NCI-H187 (cell line): ENCODE results near the gene NR1I3.

Source experiments
- DNase-seq, 2 experiments: peaks; one replicate each; lab custom pipeline; 2025; lab: John Stamatoyannopoulos, UW

Gene NR1I3

DNA sequence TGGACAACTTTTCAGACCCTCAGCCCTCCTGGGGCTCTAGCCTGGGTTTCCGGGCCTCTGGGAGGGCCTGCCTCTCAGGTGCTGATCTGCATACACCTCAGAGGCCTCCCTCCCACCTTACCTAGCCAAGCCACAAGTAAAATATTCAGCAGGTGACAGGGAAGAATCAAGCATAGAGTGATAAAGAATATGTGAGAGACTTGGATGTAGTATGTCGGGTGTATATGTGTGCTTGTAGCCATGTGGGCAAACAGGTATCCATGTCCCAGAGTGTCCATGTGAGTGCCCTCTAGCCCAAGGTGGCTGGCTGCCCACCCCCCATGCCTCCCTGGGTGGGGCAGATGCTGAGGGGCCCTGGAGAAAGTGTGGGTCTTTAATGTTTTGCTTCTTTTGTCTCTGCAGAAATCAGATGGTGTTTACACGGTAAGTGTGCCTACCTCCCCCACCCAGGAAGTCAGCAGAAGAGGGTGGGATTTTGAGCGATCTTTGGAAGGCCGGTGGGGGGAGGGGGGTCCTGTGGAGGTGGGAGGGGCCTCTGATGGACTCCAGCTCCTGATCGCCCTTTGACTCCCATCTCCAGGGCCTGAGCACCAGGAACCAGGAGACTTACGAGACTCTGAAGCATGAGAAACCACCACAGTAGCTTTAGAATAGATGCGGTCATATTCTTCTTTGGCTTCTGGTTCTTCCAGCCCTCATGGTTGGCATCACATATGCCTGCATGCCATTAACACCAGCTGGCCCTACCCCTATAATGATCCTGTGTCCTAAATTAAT is 19.5 kb downstream of the NR1I3 start:
- no peak for DNase-seq

DNA sequence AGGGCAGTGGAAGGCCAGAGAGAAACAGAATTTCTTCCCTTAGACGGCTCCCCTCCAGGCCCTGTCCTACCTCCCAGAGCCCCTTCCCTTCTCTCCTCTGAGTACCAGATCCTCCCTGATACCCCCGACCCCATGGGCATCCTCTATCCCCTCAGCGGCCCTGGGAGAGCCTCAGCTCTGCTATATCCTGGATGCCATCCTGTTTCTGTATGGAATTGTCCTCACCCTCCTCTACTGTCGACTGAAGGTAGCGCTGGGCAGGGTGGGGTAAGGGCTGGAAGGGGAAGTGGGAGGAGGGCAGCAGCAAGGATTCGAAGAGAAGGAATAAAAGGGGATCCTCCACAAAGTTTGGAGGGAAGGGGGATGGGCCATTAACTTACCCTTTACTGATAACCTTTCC is 20.2 kb downstream of the NR1I3 start:
- no peak for DNase-seq

DNA sequence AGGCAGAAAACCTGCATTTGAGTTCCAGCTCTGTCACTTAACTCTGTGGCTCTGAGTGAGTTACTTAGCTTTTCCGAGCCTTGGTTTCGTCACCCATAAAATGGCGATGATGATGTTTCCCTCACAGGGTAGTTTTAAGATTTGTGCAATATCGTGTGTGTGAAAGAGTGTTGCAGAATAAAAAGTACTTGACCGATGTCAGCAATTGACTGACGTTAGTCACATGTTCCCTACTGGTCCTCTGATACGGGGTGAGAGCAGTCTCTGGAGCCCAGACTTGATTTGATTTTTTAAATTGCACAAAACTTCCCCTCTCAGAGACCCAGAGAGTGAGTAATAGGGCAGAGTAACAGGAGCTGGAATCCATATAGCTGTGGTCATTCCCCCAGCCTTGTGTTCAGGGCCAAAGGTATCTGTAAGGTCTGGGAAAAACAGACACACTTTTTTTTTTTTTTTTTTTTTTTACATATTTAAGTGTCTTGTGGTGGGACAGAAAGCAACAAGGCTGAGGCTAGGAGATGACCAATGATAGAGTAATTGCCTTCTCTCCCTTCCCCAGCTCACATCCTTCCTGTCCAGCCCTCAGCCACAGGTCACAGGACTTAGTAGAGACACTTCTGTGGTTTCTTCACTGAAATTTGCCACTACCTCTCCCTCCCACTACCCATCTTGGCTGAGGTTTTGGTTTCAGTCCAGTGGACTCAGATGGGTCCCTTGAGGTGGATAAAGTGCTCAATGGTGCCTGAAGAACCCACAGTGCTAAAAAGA is 20.9 kb downstream of the NR1I3 start:
- DNase-seq: no peak

DNA sequence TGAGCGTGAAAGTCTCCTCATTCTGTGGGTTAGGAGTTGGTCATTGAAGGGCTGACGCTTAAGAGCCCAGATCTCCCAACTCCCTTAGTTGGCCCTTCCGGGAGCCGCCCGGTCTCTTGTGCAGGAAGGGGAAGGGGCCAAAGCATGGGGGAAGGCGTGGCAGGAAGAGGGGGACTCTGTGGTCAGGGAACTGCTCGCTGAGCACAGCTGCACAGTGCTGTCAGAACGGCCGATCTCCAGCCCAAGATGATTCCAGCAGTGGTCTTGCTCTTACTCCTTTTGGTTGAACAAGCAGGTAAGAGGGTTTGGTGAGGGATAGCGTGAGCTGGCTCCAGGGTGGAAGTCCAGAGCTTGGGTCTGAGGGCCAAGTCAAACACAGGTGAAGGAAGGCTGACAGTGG is 22.9 kb downstream of the NR1I3 start, which contains the start of gene FCER1G:
TSS of gene FCER1G (plus strand) at position 220 of the 400 bp plus-strand sequence. CDS start at position 247, 27 bp downstream.
- no peak for DNase-seq

DNA sequence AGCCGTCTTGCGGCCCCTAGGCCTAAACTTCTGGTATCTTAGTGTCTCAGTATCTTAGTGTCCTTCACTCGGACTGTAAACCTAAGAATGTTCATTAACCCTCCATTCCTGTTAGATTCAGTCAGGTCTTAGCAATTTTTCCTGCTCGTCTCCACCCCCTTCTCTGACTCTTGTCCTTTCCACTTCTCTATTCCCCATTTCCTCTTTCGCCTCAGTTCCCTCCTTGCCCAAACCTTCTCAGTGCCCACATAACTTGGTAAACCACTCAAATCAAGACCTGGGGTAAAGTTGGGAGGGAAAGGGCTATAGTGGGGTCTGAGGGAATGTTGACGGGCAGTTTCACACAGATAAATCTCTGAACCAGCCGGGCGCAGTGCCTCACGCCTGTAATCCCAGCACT is 23.6 kb downstream of the NR1I3 start:
- no peak for DNase-seq

DNA sequence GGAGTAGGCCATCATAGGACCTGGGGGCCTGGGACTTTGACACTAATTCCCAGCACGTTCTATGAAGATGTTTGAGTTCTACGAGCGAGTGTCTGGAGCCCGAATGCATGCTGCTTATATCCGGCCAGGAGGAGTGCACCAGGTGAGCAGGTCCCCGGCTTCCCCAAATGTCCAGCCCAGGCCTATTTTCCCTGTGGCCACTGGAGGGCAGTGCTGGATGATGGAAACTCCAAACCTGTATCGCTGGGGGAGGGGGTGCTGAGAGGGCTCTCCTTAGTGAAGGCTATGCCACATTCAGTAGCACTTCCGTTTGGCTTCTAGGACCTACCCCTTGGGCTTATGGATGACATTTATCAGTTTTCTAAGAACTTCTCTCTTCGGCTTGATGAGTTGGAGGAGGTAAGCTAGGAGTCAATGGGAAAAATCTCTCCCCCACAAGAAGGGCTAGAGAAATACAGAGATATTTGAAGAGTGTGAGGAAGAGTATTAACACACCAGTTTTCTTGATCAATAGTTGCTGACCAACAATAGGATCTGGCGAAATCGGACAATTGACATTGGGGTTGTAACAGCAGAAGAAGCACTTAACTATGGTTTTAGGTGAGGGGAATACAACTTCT is 28.1 kb downstream of the NR1I3 start:
- DNase-seq: peak; percentile 43 to 77

DNA sequence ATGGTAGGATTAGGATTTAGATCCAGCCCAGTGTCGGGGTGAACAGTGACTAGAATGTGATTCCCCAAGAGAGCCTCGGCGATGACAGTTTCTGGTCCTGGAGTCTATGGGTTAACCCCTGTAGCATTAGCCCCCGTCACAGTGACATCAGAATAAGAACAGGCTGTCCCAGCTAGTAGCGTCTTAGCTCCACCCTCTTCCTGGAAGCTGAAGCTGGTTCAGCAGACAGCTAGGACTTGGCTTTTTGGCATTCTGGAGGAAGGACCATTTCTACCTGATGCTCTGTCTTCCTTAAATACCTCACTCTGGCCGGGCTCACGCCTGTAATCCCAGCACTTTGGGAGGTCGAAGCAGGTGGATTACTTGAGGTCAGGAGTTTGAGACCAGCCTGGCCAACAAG is 30.8 kb downstream of the NR1I3 start:
- DNase-seq: no peak

DNA sequence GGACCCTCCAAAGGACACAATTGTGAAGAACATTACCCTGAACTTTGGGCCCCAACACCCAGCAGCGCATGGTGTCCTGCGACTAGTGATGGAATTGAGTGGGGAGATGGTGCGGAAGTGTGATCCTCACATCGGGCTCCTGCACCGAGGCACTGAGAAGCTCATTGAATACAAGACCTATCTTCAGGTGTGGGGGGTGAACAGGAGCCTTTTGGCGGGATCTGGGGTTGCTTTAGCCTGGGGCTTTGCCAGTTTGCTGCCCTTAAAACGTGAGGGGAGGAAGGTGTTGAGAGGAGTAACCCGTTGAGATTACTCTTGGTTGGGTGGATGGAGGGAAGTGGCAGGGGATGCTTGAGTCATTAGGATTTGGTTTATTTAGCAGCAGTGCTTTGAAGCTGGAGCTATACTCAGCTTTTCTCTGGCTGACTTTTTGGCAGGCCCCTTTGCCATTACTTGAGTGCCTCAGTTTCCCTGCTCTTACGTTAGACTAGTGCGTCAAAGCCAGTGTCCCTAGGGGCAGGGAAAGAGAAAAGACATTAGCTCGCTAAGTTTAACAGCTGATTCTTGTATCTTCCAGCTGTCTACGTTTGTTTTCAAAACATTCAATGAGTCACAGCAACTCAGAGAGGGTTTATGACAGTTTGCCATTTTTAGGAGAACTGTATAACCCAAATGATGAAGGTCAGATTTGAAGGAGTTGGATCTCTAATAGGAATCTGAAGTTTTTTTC is 31.4 kb downstream of the NR1I3 start:
- no peak for DNase-seq

DNA sequence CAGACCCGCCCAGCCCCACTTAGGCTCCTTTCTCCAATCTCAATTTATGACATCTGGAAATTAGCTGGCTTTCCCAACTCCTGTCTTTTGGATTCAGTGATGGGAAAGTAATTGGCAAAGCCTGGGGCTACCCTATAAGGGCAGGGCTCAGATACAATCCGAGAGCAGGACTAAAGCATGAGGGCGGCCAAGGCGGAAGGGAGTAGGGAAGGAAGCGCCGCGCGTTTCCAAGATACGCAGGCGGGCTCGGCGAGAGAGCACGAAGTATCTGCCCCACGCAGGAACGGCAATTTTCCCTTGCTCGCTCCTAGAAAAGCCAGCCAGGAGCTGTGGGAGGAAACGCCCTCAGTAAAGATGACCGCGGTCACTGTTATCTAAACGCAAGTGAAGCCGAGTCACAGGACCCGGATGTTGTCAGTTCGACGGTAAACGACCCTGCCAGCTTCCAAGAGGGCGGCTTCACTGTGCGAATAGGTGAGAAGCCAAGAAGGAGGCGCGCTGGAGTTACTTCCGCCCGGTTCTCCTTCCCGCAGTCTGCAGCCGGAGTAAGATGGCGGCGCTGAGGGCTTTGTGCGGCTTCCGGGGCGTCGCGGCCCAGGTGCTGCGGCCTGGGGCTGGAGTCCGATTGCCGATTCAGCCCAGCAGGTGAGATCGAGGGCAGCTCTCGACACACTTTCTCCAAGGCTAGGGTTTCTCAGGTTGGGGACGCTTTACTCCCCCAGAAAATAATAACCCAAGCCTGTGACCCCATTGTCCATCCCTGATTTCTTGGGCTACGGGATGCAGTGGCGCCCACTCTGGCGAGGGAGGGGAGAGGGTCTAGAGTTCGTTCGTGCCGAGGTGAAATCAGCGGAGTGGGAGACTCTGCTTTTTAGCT is 35.9 kb downstream of the NR1I3 start, which contains the start of gene NDUFS2:
TSS of gene NDUFS2 (plus strand) at position 532 of the 877 bp plus-strand sequence. CDS start at position 551, 19 bp downstream.
- peak; percentile 99 to 100 for DNase-seq

DNA sequence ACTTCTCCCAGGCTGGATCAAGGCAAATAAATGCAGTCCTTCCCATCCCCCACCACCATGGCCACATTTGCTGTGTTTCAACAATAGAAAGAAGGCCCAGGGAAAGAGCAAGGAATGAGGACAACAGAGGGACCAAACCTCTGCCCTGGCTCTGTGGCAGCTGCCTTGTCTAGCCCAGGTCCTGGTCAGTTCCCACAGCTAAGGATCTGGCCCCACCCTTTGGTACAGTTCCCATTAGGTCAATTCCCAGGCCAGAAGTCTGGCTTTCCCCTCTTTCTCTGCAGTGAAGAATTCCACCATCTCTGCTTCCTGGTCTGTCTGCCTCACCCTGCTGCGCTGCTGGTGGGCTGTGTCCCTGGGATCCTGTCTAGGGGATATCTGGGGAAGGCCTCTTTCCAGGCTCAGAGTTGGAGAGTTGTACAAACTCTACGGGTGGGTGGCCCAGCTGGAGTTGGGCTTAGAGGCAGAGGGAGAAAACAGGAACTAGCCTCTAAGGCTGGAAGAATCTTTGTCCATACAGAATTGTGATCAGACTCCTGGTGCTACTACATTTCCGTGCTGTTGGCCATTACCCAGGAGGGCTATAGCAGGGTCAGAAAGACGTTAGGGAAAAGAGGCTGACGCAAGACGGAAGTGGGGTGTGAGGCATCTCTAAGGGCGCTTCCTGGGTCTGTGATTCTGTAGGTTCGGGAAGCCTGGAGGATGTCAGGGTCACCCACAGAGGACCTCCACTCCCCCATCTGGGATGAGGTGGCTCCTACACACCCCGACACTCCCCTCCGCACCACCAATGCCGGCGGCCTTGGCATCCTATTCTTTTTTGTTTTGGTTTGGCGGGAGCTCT is 36.8 kb downstream of the NR1I3 start:
- DNase-seq: no peak

DNA sequence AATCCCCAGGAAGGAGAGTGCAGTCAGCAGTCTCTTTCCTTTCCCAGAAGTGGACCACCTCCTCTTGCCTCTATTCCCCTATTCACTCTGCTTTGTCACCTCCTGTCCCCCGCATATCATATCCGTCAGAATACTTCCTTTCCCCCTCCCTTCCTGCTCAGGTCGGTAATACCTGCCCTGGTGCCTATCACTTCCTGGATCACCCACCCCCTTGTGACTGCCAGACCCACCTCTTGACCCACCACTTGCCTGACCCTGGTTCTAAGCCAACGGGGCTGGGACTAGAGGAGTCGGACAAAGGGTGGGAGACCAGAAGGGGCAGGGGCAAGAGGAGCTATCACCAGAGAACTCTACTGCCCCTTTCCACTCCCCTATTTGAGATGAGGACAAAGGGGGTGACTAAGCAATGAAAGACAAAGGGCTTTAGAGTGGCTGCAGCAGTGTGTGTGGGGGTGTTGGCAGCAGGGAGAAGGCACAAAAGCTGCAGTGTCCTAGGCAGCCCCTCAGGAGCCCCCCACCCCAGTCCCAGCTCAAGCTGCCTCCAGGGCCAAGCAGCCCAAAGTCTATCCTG is 37.5 kb downstream of the NR1I3 start:
- DNase-seq: no peak

DNA sequence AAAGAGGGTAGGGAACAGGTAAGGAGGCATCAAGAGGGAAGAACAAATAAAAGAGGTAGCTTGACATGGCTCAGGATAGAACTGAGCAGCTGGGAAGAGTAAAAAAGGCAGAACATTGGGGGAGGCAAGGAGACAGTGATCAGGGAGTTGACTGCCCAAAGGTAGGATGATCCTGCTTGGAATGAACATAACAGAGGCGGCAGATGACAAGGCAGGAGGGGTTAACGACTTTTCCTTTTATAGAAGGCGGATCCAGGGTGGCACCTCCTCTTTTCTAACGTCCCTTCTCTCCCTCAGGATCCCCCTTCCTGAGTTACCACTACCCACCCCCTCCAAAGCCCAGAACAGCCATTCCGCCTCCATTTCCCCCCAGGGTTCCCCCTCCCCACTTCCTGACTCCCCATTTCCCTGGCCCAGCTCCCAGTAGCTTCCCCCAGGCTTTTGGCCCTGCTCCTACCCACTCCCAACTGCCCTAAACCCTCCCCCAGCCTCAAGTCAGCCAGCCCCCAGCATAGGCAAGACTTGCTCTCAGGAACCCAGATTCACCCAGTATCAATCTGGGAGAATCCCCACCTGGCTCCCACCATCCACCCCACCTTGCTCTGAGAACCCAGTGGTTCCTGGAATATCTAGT is 38.4 kb downstream of the NR1I3 start:
- no peak for DNase-seq

DNA sequence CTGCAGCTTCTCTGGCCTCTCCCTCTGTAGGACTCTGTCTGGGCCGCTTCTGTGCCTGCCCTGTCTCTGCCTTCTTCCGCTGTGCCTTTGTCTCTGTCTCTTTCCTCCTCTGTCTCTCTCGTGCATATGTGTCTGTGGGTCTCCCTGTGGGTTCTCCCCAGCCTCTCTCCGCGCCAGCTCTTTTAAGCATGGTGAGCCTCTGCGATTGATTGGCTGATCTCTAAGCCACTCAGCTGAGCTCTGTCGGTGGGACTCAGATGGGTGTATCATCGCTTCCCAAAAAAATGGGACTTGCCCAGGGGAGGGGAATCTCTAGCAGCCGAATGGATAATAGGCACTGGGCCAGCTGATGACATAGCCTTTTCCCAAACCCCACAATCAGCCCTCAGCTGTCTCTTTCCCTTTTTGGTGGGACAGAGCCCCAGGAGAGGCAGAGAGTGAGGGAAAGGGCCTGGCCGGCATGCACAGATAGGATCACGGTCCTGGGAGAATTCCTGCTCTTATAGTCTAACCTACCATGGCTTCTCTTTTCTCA is 39.0 kb downstream of the NR1I3 start, which contains the start of gene ADAMTS4:
TSS of gene ADAMTS4 (minus strand) at position 158 of the 535 bp plus-strand sequence. CDS start 427 bp downstream, outside the sequence.
- DNase-seq: no peak

DNA sequence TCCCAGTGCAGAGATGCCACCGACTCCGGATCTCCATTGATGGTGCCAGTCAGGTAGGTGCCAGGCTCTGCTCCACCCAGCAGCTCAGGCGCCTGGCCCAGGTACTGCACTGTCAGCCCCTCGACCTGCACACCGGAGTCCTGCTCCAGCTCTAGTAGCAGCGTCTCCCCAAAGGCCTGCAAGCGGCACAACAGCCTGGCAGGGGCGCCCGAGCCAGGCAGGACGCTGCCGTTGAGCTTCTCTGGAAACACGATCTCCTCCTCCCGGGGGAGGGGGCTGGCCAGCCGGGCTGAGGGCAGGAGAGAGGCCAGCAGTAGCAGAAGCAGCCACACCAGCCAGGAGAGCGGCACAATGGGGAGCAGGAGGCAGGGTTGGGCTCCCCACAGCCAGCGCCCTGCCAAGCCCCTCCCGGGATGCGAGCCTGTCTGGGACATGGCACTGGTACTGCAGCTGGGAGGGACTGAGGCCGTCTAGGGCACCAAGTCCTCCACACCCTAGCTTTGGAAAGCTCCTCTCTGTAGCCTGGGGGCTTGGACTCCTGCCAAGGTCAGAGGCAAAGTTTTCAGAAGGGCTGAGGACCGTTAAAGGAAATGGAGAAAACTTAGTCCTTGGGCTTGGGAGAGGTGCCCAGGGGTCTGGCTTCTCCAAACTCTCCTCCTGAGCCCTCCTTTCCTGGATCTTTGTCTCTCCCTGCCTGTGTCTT is 39.7 kb downstream of the NR1I3 start:
- DNase-seq: peak in 1 of 2 experiments; percentile 23

DNA sequence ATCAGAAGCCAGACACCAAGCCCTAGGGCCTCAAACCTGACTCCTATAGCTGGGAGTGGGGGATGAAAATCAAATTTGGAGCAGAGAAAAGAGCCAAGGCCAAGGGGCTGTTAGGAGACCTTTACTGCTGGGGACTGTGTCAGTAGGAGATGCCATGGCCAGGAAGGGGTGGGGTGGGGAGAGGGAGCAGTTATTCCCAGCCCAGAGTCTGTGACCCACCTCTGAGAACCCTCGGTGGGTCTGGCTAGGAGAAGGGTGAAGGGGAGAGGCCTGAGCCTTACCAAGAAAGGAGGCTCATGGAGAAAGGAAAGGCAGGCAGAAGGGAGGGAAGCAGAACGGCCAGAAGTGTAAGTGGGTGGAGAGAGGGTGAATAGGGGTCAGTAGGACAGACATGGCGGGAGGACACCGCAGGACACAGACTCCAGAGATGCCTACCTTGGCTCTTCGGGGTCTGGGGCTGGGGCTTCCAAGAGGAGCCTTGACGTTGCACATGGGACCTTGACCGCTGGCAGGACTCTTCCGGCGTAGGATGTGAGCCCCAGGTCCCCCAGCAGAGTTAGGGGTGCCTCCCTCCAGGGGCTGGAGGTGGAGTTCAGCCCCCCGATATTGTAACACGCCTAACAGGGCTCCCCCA is 40.3 kb downstream of the NR1I3 start:
- no peak for DNase-seq

DNA sequence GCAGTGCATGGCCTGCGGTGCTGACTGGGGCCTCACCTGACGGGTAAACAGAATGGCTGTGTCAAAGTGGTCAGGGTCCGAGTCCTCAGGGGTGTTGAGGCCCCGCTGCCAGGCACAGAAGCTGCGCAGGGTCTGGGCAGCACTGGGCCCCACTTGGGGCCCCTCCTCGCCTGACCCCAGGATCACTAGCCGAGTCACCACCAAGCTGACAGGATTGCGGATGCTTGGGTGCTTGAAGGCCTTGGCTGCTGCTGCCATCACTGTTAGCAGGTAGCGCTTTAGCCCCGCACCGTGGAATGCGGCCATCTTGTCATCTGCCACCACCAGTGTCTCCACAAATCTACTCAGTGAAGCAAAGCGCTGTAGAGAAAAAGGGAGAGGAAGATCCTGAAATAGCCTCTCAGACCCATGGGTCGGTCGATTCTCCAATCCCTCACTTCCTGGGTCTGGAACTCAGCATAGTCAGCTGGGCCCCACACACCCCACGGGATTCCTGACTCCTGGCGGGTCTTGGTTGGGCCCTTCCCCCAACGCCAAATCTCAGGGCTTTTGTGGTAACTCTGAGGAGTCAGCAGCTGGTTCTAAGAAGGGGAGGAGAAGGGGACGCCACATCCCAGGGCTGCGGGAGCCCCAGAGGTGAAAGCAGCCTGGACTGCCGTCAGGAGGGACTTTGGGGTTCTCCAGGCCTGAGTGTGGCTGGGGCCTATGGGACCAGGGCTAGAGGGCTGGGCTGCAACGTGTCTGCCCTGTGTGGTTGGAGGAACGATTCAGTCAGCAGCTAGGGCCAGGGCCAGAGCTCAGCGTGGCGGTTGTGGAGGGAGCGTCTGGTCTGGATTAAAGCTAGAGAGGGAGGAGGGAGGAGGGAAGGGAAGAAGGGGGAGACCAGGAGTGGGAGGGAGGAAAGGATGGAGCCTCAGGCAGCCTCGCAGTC is 41.2 kb downstream of the NR1I3 start:
- DNase-seq: no peak

DNA sequence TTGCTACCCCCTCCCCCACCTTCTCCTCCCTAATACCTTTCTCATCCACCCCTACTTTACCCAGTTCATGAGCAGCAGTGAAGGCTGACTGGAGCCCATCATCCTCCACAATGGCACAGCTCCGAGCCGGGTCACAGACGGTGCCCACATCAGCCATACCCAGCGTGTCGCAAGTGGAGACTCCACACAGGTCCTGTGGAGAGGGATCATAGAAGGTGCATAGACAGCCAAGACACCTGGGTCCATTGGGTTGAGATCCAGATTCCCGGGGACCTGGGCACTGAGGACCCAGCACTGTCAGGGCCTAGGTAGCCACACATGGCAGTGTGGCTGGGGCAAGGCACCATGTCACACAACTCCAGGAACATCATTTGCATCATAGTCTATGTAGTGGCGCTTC is 41.9 kb downstream of the NR1I3 start:
- no peak for DNase-seq
